Mesothelial cell of epicardium (in vitro differentiated cells): ENCODE measurements around the gene ALG9. TPM values are rescaled to one million over a fixed set of nuclear protein-coding genes. Genes with fewer than 3 reads are reported as not detected.

Source experiments
- DNase-seq, 2 experiments: peaks; one replicate each; pipeline ENCODE4 v3.0.0; 2021; ENCODE audit warnings: low spot score in 2 of 2; ENCODE audit not compliant: unreplicated experiment in 2 of 2
- H3K27ac Mint-ChIP-seq: 2 replicates; pipeline ENCODE4 v1.8.0; 2021; ENCODE audit warnings: mixed read lengths
- H3K27me3 Mint-ChIP-seq: 2 replicates; pipeline ENCODE4 v1.8.0; 2021; ENCODE audit warnings: low read depth, mixed read lengths
- H3K36me3 Mint-ChIP-seq: 2 replicates; pipeline ENCODE4 v1.8.0; 2021; ENCODE audit warnings: mixed read lengths
- H3K4me1 Mint-ChIP-seq: 2 replicates; pipeline ENCODE4 v1.8.0; 2021; ENCODE audit warnings: mixed read lengths
- H3K4me3 Mint-ChIP-seq: 2 replicates; pipeline ENCODE4 v1.8.0; 2021; ENCODE audit warnings: mild to moderate bottlenecking, moderate library complexity, mixed read lengths
- H3K9me3 Mint-ChIP-seq: 2 replicates; pipeline ENCODE4 v1.8.0; 2021; ENCODE audit warnings: mixed read lengths
- CTCF ChIP-seq: fragments of 200-600 bp; sonication (generic); IDR thresholded peaks from one replicate; pipeline ENCODE4 v1.5.0; 2021; ENCODE audit warnings: antibody characterized with exemption; ENCODE audit not compliant: unreplicated experiment
- total RNA-seq: library from RNA; stranded (reverse); gene quantifications from 3 replicates; pipeline ENCODE4 v1.2.1, GENCODE V29; 2021

ALG9 gene
- total RNA-seq, 1 donor from 2014 or later: 50.6 TPM

GRCh38 chr11:111819829-111820237, 51.5 kb downstream of the ALG9 start:
- no peaks in the 10 kb centered on the region for H3K9me3 Mint-ChIP-seq
- H3K4me3 Mint-ChIP-seq: no peak overlapping the region
- TF ChIP-seq CTCF: no peak
- DNase-seq: no peak
- peaks cover 13% of the 10 kb centered on the region for H3K36me3 Mint-ChIP-seq
- H3K27ac Mint-ChIP-seq: peak overlapping the region; percentile 35
- peaks cover 13% of the 10 kb centered on the region for H3K4me1 Mint-ChIP-seq
- H3K27me3 Mint-ChIP-seq: no peaks in the 10 kb centered on the region

- Mint-ChIP-seq H3K9me3 (no peaks in the 10 kb centered on the region), H3K4me3 (no peak overlapping the region), H3K36me3 (peaks cover 13% of the 10 kb centered on the region), H3K27ac (peak overlapping the region; percentile 35), H3K27me3 (no peaks in the 10 kb centered on the region), H3K4me1 (peaks cover 18% of the 10 kb centered on the region)
- no peak for TF ChIP-seq CTCF
- DNase-seq: no peak
Measured at GRCh38 chr11:111819161-111819828, 52.1 kb downstream of the ALG9 start.

DNA sequence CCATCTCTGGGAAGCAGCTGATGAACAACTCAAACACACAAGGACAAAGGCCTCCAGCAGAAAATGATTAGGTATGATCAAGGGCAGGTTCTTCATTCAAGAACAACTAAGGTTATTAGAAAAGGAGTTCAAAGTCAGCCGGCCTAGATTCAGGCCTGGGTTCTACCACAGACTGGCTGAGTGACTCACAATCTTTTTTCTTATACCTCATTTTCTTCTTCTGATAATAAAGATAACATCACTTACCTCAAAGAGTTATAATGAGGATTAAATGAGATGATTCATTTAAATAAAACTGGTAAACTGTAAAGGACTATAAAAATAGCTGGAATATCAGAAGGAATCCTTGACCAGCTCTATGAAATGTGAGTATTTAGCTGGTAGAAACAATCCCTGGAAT, 55.9 kb downstream of the ALG9 start:
- no peak for TF ChIP-seq CTCF
- H3K9me3 Mint-ChIP-seq: no peaks in the 10 kb centered on the region
- peak overlapping the region; percentile 68 for H3K27ac Mint-ChIP-seq
- no peak for DNase-seq
- peaks cover 22% of the 10 kb centered on the region for H3K4me1 Mint-ChIP-seq
- no peaks in the 10 kb centered on the region for H3K27me3 Mint-ChIP-seq
- H3K4me3 Mint-ChIP-seq: no peak overlapping the region
- H3K36me3 Mint-ChIP-seq: peaks cover 15% of the 10 kb centered on the region

DNA sequence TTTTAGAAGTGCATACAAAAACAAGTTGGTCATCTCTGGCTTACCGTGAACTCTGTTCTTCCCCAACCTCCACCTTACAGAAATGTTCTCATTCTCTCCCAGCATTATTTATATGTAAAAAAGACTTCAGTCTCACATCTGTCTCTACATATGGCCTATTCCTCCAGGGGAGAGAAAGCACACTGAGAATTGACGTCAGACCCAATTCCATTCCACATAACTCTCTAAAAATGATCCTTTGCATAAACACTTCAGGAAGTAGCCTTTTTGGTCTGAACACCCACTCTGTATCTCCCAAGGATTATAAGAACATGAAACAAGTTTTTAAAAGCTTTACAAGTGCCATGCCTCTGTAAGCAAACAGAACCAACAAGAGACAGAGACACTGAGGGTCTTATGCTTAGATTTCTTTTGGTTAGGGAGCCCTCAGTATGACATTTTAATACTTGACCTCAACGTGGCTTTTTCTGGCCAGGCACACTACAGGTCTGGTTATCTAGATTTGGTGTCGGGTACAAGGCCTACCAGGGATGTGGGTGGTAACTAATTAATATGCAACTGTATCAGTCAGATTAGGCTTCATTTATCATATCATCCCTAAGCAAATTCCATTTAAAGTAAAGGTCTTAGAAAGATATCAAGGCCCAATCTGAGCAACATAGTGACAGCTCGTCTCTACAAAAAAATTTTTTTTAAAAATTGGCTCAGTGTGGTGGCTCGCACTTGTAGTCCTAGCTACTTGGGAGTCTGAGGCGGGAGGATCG, 56.6 kb downstream of the ALG9 start:
- no peak for TF ChIP-seq CTCF
- no peak for DNase-seq
- Mint-ChIP-seq H3K27me3 (no peaks in the 10 kb centered on the region), H3K4me3 (no peak overlapping the region), H3K4me1 (peaks cover 19% of the 10 kb centered on the region), H3K9me3 (no peaks in the 10 kb centered on the region), H3K27ac (peak overlapping the region; percentile 76), H3K36me3 (peaks cover 18% of the 10 kb centered on the region)

DNA sequence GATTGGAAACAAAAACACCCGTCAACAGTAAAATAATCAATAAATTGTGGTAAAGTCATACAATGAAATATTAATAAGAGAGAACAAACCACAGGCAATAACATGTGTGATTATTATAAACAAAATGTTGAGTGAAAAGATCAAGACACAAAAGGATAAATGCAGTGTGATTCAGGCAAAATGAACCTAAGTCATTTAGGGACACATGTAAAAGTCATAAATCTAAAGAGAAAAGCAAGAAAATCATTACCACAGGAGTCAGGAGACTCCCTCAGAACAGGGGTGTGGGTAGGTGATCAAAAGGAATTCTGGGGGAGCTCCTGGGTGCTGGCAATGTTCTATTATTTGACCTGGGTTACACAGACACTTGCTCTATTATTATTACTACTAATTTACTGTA, 57.3 kb downstream of the ALG9 start:
- H3K36me3 Mint-ChIP-seq: peaks cover 18% of the 10 kb centered on the region
- peak overlapping the region; percentile 60 for H3K27ac Mint-ChIP-seq
- H3K4me3 Mint-ChIP-seq: no peak overlapping the region

More for the DNA sequence above, 57.3 kb downstream of the ALG9 start:
- Mint-ChIP-seq H3K27me3 (no peaks in the 10 kb centered on the region), H3K9me3 (no peaks in the 10 kb centered on the region), H3K4me1 (peaks cover 15% of the 10 kb centered on the region)
- TF ChIP-seq CTCF: no peak
- DNase-seq: no peak
